RPMI8226 (cell line): ENCODE results near the gene CDC6.

Source experiments
- DNase-seq: peaks from one replicate; pipeline ENCODE4 v3.0.0-alpha.2; 2015

Gene CDC6

DNA sequence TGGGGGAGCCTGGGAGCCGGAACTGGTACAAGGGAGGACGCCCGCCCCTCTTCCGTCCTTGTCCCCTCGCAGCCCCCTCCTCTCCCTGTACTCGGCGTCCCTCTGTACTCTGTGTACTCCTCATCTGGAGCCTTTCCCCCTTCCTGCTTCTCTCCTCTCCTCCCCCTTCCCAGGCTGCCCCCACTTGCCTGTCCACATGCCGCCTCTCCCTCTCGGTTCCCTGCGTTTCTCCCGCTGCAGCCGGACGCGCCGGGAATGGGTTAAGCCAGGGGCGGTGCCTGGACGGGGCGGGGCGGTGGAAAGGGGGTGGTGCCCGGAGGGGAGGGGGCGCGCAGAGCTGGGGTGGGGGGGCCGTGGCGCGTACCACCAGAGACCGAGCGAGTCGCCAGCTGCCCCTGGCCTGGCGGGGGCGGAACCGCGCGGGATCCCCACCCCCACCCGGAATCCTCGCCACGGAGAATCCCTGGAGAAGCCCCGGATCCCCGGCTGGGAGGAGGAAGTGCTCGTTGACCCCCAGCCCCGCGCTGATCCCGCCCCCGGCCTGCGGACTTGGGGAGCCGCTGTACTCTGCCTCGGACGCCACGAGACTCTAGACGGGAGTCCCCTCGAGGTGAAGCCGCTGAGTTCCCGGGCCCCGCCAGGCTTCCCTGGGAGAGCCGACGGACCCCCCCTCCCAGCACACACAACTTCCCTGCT is 54.3 kb downstream of the CDC6 start:
- no peak for DNase-seq

DNA sequence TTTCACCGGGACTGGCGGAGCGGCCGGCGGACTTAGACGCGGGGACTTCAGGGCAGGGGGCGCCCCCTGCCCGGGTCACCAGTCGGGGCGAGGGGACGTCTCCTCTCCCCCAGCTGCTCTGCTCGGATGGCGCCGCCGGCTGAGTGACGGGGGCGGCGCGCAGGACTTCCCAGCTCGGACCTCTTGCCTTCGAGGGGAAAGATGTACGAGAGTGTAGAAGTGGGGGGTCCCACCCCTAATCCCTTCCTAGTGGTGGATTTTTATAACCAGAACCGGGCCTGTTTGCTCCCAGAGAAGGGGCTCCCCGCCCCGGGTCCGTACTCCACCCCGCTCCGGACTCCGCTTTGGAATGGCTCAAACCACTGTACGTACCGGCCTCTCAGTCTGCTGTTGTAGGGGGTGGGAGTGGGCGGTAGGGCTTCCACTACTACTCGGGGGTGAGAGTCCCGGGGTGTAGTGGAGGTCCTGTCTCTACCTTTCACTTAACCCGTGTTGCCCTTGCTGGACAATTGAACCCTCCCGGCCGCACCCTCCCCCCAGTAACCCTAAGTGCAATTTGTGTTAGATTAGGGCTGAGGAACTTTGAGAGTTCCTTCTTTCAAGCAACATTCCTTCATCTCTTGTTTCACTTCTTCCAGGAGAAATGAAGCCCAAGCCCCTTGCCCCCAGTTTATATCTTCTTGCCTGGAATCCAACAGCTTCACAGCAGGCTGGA is 55.0 kb downstream of the CDC6 start:
- no peak for DNase-seq

DNA sequence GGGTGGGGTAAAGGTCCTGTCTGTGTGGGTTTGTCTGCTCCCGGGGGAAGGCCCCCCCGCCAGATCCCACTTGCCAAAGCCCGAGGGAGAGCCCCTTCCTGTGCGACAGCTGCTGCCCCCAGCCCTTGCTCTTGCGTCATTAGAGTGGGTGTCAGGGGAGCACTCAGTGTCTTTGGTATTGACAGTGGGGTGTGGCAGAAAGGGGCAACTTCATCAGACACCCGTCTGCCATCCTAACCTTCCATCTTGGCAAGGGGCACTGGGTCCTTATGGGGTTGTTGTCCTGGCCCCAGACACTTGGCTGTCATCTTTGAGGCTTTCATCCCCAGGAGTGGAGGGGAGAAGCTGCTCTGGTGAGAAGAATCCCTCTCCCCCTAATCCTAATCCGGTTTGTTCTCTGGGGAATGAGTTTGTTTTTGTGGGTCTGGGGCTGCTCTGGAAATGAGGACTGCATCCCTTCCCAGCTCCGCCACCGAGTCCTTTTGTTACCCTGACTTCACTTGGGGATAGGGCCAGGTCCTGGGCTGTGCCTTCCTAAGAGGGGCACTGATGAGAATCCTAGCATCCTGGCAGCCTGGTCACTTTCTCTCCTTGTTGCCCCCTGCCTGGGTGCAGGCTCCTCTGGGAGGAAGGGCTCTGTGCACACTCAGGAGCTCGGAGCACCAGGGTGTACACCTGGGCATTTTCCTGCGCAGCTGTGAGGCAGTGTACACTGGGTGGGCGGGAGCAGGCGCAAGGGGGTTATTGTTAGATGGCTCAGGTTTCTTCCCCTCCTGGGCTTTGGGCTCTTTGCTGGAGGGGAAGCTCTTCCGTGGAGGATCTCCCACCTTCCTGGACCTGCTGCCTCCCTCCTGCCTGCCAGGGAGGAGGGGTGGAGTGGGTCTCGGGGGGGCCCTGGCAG is 55.8 kb downstream of the CDC6 start:
- DNase-seq, result no peak

DNA sequence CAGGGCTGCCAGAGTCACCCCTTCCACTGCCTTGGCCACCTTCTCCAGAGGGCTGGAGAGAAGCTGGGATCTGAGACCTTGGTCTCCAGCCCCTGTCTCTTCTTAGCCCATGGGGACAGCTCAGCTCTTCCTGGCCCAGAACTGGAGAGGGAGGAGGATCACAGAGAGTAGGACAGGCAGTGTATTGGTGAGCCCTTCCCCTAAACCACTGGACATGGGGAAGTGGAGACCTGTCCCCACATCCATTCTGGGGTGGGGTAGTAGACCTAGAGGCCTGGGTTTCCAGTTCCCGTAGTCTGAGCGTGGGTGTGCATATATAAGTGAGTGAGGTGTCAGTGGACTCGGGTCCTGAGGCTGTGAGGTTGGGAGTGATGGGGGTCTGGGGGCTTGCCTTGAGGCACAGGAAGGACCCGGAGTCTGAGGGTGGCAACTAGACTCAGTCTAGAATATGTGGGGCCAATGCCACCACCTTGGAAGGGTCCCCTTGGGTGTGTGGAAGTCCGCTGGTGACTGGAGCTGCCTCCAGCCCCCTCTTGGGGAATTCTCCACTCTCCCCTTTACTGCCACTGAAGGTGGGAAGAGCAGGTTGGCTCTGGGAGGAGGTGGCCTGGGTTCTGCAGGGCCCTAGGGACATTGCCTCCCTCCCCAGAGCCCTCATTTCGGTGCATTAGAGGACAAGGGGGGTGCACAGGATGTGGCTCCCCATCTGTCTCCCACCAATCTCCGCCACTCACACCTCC is 56.9 kb downstream of the CDC6 start:
- no peak for DNase-seq

DNA sequence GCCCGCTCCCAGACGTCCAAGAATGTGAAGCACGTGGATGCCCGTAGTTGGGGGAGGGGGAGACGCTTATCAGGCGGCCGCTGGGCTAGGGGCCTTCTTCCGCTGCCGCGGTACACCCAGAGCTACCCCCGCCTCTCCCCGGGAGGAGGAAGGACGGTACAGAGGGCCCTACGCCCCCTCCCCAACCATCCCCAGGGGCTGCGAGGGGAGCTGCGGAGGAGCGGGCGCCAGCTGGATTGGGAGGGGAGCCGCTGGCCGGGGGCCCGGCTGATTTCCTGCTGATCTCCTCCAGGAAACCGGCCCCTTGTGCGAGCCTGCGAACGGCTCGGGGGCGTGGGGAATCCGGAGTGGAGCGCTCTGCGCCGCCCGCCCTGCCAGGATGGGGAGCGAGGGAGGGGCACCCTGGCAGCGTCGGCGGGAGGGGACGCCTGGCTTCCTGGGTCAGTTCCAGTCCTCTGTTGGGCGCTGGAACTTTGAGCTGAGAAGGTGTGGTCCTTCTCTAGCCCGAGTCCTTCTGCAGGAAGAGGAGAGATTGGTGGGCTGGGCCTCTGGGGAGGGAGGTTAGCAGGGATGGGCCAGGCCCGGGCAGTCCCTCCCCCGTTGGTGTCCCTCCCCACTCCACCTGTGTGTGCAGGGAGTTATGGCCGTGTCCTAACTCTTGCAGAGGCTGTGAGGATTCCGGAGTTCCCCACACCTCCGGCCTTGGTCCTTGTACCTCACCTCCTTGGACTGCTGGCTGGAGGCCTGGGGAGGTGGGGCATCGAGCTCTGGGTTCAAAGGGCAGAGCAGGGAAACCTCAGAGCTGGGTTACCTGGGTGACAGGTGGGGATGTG is 57.7 kb downstream of the CDC6 start:
- DNase-seq, result no peak

DNA sequence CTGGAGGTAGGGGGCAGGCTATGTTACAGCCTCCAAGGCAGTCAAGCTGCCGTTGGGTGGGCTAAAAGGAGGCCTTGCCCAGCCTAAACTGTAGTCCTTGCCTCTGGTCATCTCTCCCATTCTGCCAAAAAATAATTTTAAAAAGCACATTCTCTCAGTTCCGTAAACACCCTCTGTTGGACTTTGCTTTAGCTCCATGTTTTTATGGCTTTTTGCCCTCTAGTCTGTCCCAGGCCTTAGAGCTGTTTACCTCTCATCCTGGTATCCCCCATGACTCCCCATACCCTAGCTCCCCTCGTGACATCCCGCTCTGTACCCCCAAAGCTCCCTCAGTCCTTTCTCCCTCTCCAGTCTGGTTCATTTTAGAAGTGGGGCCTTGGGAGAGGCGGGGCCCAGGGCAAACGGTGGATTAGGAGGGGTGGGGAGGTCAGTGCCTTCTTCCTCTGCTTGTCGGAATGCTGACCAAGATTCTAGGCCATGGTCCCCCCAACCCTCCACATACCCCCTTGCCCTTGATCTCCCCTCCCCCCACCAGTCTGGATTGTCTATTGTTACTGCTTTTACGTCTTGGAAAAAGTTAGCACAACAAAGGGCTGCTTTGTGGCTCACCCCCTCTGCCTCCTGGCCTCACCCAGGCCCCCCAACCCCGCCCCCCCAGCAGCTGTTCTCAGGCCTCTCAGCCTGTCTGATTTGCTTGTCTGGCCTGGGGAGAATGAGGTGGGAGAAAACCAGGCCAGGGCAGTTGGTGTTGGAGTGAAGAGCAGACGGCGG is 58.5 kb downstream of the CDC6 start:
- DNase-seq, result no peak

DNA sequence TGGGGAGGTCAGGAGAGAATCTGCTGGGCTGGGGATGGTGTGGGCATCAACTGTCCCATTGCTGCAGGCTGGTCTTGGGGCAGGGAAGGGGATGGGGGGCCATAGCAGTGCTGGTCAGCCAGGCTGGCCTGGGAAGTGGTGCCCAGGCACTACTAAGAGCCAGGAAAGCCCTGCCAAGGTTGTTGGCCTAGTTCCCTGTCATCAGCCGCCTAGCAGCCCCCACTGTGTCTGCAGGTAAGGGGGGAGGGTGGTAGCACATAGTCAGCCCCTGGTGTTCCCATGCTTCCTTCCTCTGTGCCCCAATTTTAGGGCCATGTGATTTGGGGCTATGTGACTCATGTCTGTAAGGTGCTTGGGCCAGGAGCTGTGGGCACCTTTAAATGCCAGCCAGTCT is 59.1 kb downstream of the CDC6 start:
- DNase-seq, result no peak

DNA sequence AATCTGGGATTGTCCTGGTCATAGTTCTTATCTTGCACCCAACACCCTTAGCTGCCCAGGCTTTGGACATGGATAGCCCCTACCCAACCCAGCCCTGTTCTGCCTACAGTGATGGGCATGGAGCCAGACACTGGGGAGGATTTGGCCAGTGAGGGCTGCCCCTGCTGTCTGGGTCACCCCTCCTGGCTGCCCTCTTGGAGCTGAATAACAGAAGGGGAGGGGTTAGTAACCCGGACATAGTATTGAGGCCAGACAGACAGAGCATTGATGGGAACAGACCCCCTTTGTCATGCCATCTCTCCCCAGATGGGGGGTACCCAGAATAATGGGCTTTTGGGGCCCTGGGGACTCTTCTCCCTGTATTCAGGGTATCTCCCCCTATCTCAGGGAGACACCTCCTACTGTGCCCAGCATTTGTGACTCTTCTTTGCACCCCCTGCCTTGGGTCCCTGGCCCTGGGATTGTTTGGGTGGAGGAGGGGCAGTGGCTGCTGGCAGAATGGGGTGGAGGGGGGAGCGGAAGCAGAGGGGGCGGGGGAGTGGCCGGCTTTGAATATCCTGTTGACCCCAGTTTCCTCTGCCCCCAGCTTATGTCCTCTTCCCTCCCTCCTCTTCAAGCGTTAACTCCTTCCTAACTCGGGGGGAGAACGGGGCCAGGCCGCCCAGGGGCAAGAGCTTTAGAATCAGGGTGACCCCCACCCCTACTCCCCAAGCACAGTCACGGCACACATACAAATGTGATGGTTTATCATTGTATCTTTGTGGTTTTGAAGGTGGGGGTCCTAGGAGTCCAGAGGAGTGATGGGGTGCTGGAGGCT is 59.8 kb downstream of the CDC6 start:
- DNase-seq, result no peak

DNA sequence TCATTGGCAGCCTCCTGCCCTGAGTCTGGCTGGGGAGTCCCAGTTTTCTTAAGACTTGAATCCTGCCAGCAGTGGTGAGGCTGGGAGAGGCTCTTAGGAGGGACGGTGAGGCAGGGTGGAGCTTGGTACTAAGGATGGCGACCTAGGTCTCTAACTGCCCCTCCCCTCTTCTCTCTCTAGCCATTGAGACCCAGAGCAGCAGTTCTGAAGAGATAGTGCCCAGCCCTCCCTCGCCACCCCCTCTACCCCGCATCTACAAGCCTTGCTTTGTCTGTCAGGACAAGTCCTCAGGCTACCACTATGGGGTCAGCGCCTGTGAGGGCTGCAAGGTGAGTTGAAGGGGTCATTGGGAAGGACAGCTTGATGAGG is 60.4 kb downstream of the CDC6 start:
- no peak for DNase-seq

DNA sequence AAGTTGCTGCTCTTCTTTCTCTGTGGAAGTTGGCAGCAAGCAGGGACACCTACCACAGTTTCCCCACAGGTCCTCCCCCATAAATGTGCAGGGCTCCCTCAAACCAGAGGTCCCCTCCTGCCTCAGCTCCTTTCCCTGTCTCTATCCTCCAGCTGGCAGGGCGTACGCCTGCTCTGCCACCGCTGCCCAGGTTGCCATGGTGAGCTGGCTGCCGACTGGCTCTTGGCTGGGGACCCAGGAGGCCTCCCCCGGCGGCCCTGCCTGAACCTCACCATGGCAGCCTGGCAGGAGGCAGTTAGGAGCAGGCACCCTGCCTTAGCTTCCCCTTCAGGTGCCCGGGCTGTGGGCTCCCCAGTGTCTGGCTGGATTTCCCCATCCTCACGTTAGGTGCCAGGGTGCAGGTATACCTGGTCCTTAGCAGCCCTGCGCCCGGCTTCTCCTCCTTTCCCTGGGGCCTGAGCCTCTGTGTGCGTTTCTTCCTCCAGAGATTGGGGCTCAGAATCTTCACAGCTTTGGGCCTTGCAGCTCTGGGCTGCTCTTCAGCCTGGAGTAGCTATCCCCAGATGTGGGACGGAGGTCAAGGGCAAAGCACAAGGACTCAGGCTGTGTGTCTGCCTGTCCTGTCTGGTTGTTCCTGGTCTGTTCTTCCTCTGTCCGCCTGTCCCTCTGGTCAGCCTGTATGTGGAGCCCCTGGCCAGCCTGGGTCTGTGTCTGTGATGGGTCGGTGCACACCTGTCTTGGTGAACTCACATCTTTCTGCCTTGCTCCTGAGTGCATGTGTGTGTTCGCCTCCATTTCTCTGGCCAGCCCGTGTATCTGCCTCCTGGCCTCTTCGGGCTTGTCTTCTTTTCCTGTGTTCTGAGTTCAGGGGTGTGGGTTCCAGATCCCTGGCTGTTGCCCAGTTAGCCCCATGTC is 61.1 kb downstream of the CDC6 start:
- no peak for DNase-seq

DNA sequence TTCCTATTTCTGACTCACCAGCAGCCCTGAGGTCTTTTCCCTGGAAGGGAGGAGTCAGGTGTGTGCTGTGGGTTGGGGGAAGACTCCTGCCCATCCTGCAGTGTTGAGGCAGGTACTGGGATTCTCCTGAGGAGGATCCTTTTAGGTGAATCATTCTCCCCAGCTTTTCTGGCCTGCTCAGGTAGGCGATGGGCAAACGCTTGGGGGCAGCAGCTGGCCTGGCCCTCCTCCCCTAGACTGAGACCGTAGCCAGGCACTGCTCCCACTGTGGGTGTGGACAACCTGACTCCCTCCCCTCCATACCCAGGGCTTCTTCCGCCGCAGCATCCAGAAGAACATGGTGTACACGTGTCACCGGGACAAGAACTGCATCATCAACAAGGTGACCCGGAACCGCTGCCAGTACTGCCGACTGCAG is 61.8 kb downstream of the CDC6 start:
- no peak for DNase-seq

DNA sequence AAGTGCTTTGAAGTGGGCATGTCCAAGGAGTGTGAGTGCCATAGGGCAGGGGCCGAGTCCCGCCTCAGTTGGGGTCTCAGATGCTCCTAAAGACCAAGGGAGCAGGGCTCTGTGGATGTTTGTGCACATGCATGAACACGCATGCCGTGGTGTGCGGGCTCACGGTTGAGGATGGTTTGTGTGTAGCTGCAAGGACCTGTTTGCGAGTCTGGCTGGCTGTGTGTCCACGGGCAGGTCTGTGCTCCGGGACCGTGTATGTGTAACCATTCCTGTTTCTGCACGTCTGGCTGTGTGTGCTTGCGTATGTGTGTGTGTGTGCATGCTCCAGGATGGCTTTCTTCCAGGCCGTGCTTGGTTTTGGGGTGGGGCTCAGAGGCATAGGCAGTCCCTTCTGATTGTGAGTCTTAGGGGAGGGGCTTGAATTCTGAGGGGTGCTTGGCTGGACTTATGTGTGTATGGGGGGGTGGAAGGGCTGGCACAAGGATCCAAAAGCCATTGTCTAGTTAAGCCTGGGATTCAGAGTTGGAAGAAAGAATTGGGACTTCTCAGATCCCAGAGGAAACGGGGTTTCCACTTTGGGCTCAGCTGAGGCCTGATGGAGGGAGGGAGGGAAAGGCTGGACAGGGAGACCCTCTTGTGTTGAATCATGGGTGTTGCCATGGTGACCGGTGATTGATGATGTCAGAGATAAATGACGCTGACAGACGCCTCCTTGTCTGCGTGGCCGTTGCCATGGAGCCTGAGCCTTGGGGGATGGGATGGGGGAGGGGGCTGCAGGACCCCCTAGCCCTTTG is 62.4 kb downstream of the CDC6 start:
- DNase-seq, result no peak

DNA sequence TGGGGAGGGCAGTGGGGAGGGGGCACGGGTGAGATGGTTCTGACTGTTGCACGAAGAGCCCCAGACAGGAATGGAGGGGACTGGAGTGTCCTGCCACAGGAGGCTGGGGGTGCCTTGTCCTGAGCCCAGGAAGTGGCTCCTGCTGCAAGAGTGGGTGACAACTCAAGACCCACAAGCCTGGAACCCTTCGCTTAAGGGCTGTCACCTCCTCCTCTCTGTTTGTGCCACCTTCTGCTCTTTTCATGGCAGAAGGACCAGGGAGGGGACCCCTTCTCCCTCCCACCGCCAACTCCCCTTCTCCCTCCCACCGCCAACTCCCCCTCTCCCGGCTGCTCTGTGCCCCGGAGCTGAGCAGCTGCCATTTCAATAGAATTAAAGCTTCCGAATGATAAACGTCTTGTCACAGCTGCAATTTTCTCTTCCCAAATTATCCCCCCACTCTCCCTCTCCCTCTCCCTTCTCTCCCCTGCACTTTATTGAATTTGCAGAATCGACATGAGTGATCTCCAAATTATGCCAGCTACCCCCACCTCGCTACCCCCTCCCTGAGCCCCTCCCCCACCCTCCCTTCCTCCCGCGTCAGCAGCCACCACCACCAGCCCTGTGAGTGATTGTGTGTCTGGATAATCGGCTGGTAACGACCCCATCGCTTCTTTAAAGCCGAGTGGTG is 63.1 kb downstream of the CDC6 start:
- DNase-seq, result no peak

DNA sequence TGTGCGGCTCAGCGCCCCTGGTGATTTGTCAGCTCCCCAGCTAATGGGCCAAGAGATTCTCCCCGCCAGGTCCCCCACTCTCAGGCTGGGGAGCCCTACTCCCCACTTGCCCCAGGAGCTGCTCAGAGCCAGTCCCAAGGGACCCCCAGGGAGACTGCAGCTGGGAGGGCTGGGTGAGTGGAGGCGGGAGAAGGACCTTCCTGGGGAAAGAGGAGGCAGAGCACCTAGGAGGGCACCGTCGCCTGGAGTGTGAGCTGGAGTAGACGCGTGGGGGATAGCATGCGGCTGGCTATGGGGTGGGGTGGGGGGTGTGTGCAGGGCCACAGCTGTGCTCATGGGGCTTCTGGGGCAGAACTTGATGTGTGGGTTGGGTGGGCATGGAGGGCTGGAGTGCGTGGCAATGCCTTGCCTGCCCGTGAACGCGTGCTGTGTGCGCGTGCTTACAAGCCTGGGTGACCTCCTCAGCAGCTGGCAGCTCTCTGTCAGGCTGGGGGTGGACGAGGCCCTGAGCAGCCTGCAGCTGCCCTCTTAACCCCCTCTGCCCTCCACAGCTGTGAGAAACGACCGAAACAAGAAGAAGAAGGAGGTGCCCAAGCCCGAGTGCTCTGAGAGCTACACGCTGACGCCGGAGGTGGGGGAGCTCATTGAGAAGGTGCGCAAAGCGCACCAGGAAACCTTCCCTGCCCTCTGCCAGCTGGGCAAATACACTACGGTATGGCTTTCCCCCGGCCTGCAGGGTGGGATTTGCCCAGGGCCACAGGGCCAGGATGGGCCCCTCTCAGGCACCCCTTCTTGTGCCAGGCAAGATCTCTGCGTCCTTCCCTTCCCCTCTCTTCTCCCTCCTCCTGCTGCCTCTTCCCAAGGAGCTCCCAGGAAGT is 63.9 kb downstream of the CDC6 start:
- DNase-seq, result no peak

DNA sequence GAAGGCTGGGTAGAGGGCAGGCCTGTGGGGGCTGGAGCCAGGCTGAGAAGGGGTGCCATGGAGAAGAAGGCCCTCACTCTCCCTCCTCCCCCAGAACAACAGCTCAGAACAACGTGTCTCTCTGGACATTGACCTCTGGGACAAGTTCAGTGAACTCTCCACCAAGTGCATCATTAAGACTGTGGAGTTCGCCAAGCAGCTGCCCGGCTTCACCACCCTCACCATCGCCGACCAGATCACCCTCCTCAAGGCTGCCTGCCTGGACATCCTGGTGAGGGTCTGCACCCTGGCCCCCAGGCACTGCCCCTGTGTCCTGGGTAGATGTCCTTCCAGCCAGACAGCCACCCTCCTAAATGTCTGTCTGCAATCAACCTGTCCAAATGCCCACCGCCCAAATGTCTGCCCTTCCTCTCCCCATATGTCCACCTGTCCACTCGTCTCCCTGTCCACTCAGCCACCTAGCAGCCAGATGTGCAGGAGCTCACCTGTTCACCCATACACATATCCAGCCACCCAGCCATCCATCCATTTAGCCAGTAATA is 64.6 kb downstream of the CDC6 start:
- no peak for DNase-seq

DNA sequence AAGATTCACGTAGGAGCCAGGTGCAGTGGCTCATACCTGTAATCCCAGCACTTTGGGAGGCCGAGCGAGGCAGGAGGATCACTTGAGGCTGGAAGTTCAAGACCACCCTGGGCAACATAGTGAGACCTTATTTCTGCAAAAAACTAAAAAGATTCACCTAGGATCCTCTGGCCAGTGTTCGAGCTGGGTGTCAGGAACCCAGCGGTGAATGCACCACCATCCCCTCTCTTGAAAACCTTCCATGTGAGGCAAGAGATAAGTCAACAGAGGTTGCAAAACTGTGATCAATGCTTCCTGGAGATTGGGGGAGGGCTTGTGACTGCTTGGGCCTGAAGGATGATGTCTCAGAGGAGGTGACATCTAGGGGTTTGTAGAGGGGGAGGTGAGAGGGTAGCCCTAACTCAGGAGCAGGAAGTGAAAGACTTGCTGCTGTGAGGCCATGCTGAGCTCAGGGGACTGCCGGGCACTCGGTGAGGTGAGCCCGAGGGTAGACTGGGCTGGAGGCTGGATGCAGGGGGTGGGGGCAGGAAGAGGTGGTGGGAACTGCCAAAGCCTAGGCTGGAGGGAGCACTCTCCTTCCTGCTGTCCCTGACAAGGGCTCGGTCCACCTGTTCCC is 65.2 kb downstream of the CDC6 start:
- no peak for DNase-seq
